Measurements from ENCODE around the gene PRKCSH.
A peak's percentile ranks its signal among the peaks of the same experiment; 100 is the strongest.

Gene PRKCSH

DNA sequence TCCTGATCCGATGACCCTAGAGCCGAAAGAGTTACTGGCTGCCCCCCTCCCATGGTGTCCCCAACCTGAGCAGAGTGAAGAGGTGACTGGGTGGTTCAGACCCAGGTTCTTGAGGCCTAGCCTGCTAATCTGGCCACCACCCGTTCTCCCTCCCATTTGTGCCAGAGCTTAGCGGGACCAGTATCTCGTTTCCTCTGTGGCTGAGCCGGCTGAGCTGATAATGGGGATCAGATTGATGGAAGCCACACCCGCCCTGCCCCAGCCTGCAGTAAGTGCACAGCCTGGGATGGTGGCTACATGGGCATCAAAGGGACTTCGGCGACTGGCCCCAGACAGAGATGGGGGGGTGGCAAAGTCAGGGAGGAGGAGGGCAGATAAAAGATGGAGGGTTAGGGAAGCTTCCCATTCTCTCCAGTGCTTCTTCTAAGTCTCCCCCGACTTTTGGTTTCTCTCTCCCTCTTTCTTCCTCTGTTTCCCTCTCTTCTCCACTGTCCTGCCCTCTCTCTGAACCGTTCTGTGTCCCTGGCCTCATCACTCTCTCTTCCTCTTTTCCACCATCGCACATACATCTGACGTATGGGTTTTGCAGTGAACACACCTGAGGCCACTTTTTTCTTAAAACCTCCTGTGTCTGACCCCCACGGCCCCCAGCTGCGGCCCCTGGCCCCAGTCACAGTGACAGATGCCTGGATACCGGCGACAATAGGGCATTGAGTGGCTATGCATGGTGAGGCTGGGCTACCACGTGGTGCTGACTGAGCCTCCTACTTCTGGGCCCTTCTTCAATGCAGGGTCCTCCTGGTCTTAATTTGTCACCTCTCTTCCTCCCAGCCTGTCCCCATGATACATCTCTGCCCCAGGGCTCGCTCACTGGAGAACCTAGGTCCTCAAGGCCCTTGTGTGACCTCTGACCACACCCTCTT, 43.0 kb downstream of the PRKCSH start:
- no peak for DNase-seq (ENCODE audit: low spot score)

DNA sequence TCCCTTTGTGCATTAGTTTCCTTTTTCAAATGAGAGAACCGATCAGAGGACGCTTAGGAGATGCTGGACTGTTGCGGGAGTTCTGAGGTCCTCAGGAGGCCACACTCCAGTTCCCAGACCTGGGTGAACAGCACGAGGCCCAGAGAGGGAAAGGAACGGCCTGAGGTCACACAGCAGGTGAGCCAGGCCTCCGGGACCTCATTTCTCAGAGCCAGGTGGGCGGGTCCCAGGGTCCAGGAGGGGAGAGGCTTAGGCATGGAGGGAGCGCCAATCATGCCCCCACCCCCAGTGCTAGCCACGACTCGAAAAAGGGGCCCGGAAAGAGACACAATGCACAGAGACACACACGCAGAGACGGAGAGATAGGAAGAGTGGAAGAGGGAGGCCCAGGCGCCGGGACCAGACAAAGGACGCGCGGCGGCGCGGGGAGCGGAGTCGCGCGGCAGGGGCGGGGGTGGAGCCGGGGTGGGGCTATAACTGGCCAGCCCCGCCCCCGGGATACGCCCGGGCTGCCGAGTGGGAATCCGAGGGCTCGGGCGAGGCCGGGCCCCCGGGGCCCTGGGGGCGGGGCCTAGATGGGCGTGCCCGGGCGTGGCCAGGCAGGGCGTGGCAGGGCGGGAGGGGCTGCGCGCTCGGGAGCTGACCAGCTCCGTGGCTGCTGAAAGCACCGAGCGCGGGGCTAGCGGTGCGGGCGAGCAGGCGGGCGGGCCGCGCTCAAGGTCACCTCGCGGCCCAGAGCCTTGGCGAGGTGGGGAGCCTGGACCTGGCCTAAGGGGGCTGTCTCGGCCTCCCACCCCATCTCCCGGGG, 43.9 kb downstream of the PRKCSH start:
- no peak for DNase-seq (ENCODE audit: low spot score)

DNA sequence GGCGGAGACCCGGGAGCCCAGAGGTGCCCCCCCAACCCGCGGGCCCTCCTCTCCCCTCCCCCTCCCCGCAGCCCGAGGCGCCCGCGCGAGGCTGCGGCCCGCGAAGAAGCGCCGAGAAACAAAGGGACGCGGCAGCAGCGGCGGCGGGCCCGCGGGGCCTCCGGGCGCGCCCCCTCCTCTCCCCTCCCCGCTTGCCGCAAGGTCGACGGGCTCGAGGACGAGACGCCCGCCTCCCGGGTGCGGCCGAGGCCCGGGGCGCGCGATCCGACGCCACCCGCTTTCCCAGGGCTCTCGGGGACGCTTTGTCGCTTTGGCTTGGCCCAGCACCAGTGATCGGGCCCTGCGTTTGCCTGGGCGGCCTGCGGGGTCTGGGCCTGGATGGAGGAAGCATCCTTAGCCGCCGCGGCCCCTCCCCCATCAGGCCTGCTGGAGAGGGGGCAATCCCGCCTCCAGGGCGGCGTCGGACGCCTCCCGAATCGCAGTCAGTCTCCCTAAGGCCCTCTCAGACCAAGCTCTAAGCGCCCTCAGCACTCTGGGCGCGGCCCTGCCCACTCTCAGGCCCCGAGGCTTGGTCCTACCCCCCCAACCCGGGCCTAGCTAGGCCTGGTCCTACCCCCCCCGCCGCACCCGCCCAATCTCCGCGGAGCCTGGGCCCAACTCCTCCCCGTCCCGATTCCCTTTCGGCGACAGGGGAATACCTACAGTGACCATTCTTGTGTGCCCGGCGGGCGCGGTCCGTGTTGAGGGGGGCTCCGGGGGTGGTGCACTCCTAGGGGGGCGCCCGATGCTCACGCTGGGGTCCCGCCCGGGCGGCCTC, 44.7 kb downstream of the PRKCSH start:
- DNase-seq (ENCODE audit: low spot score), result no peak

DNA sequence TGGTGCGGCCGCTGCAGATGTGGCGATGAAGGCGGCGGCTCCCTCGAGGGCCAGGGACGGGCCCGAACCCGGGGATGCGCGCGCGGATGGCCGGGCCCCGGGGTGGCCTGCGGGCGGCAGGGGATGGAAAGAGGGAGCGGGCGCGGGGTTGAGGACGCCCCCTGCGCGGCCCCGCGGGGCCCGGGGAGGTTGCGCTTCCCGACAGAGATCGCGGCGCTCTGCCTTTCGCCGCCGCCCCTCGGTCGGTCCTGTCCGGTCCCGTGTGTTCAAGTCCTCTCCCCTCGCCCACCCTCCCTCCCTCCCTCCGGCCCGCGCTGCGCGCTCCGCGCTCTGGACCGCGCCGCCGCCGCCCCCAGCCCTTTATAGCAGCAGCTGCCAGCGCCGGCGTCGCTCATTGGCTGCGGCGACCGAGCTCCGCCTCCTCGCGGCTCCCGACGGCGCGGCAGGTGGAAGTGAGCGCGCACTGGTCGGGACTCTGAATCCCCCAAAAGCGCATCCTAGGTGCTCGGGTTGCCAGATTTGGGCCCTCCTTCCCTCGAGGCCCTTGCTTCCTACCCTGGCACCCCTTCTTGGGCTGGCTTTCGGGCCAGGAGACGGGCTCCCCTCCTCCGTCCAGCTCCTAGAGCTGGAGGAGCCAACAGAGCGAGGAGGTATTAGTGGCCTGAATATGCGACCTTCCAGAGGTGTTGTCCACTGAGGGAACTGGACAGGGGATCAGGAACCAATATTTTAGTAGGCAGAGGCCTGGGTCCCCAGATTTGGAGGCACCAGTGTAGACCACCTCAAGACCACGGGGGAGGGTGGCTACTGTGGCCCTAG, 45.5 kb downstream of the PRKCSH start, which contains the start of gene ELAVL3:
TSS of gene ELAVL3 (minus strand) at position 332 of the 819 bp plus-strand sequence. CDS start 438 bp downstream, outside the sequence.
- no peak for DNase-seq (ENCODE audit: low spot score)

DNA sequence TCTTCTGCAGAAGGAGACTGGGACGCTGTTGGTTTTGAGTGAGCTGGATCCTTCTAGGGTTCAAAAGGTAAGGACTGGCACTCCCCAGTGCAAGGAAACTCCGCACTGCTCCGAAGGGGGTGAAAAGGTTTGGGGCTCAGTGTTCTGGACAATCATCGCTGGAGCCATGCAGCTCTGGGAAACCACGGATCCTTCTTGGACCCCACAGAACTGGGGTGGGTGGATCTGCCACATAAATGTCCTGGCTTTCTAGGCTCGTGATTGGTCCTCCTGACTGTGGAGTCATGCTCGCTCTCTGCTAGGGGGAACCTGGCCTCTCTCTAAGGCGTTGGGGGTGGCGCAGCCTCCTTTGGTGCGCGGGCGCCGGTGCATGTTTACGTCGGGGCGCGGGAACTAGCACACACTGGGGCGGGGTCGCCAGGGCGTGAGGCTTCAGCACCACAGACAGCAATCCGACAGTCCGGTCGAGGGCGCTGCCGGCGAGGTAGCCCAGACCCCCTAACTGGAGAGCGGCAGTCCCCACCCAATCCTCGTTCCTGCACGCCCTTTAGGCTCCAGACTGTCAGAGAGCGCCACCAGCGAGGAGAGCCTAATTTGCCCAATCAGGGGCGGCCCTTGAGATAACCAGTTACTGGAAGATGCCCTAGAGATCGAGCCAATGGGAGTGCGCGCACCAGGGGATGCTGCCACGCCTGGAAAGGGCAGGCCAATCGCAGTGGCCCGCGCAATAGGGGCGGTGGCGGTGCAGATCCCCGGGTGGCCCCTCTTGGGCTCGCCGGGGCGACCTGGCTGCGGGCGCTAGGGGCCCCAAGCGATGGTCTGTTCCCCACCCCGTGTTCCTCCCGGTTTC, 46.3 kb downstream of the PRKCSH start:
- DNase-seq (ENCODE audit: low spot score), result peak; percentile 64

DNA sequence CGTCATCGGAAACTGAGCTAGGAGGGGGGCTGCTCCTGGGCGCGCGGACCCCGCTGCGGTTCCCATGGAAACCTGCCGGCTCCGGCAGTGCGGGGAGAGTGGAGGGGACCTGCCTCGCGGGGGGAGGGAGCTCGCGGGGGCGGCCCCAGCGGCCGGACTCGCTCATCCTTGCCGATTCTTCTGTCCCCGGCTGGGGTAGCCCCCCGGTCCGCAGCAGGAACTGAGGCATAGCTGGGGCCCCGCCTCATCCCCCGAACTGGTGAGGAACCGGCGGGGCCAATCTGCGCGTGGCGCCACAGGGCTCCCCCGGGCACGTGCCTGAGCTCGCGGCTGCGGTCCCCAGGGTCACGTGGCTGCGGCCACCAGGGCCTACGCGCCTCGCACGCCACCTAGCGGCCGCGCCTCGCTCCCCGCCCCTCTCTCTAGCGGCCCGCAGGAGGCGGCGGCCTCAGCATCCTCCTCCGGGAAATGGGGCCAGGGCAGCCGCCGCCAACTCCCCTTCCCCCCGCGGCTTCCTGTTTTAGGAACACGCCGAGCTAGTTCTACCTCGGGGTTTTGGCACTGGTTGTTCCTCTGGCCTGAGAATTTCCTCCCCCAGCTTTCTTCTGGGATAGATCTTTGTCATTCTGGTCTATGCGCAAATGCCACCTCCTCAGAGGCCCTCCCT, 47.1 kb downstream of the PRKCSH start:
- peak; percentile 83 for DNase-seq (ENCODE audit: low spot score)

DNA sequence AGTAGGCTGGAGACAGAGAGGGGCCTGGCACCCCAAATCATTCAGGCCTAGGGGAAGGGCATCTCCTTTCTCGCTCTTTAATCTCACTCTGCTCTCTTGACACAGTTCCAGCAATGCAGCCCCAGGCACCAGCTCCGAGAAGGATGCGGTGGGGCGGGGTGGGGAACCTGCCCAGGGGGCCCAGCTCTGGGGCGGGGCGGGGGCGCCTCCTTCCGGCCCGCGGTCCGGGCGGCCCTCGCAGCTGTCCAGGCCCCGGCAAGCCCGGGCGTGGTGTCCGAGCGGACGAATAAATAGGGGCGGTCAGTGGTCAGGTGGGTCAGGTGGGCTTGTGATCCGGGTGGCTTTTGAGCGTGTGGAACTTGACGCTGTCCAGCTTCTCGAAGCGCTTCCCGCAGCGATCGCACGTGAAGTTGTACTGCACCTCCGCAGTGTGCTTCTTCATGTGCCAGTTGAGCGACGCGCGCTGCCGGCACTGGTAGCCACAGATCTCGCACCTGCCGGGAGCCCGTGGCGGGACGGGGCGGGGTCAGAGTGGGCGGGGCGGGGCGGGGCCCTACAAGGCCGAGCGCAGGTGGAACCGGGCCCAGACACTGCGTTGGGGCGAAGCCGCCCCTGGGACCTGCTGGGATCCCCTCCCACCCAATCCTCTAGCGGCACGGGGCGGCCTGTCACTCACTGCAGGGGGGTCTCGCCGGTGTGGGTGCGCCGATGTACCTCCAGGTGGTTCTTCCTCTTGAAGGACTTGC, 48.1 kb downstream of the PRKCSH start:
- no peak for DNase-seq (ENCODE audit: low spot score)

DNA sequence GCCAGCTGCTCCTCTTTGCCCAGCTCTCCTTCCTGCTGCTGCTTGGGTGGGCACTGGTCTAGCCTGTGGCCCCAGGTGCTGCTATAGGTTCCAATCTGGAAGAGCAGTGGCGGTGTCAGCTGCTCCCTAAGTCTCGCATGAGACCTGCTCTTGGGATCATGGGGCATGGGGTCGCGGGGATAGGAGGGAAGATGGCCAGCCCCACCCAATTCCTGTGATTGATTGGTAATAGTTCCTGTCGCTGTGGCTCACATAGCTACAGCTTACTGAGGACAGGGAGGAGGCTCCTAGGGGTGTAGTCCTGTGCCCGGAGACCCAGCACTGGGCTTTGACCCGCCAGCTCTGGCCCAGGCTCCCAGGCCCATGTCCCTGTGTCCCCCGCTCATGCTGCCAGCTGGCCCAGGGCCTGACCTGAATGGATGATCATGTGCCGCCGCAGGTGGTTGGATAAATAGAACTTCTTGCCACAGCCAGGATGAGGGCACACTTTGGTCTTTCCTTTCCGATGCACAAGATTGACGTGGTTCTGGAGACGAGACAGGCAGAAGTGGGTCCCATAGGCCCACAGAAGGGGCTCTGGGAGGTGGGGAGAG, 49.9 kb downstream of the PRKCSH start:
- DNase-seq (ENCODE audit: low spot score), result no peak

DNA sequence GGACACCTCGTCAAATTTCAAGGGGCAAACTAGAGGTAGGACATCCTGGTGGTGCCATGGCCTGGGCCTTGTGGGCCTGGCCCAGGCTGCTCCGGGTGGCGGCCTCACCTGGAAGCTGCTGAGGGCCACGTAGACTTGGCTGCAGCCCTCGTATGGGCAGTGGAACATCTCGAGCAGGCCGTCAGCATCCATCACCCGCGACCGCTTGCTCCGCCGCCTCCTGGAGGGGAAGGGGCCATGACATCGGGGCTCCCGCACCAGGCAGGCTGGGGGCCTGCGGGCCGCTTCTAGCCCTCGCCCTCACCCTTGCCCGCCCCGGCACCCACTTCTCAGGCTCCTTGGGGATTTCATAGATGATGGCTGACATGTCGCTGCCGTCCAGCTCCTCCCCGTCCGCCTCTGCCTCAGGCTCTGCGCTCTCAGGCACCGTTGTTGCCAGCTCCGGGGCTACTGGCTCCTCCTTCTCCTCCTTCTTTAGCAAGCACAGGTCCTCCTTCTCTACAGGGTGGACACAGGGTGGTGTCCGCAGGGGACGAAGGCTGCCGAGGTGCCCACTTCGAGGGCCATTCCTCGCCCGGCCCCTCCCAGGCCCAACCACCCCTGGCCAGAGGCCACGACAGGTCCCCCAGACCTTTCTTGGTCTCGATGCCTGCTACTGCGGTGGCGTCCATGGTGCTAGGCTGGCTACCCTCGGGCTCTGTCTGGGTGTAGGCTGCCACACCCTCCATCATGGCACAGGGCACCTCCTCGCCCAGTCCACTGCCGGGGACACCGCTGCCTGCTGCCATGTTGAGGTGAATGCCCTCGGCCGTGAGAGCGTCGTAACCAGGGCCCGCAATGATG, 51.4 kb downstream of the PRKCSH start:
- no peak for DNase-seq (ENCODE audit: low spot score)

DNA sequence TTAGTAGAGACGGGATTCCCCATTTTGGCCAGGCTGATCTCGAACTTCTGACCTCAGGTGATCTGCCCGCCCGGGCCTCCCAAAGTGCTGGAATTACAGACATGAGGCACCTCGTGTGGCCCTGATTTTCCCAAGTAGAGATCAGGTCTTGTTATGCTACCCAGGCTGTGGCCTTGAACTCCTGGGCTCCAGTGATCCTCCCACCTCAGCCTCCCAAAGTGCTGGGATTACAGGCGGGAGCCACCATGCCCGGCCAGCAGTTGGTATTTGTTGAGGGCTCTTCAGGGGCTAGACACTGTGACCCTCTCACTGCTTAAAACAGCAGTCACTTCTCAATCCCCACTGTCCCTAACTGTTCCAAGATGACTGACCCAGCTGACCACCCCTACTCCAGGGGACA, 53.9 kb downstream of the PRKCSH start:
- no peak for DNase-seq (ENCODE audit: low spot score)

DNA sequence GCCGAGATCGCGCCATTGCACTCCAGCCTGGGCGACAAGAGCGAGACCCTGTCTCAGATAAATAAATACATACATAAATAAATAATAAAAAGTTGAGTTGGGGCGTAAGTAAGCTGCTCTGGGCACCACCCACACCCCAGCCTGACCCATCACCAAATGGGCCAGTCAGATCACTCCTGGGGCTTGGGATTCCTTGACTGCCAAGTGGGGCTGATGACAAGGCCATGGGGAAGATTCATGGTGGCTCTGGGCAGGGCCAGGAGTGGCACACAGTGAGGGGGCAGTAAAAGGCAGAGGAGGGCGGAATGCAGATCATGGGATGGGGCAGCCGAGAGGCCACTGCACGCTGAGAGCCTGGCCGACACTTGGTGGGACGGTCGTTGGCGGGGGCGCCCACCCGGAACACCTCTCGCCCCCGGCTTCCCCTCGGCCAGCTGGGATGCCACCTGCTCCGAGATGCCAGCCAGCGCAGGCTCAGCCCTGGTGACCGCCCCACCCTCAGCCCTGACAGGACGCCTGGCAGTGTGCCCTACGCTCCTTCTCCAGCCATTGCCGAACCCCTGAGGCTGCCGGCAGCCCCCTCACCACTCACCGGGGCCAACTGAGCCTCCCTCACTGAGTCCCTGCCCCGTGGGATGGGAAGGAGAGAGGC, 59.3 kb downstream of the PRKCSH start:
- DNase-seq (ENCODE audit: low spot score), result no peak

DNA sequence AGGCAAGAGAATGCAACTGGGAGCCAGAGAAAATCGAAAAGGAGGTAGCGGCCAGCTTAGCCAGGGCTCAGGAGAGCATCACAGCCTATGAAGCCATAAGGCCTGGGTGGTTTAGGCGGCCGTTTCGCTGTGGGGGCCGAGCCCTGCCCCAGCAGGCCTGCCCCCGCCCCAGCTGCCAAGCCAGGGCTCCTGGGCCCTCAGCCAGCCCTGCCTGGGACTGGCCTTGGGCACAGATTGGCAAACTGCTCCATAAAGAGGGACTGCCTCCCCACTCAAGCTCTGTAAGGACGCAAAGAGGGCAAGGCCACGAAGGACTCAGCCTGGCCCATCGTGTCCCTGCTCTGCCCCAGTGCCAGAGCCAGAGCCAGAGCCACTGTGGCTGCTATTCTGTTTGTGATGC, 60.0 kb downstream of the PRKCSH start:
- DNase-seq (ENCODE audit: low spot score), result no peak

DNA sequence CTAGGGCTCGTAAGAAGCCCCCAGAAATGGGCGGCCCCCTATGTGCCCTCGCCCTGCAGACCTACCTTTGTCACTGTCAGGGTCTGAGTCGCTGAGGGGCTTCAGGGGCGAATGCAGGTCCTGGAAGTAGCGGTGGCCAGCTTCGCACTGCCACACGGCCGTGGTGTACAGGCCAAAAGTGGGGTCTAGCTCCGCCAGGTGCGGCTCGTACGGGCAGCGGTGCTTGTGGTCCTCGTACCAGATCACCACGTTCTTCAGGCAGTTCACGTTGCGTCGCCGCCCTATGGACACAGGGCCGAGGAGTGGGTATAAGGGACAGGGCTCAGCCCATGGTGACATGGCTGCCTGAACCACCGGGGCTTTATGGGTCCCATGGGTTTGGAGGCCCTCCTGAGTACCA, 60.5 kb downstream of the PRKCSH start:
- DNase-seq (ENCODE audit: low spot score), result no peak

DNA sequence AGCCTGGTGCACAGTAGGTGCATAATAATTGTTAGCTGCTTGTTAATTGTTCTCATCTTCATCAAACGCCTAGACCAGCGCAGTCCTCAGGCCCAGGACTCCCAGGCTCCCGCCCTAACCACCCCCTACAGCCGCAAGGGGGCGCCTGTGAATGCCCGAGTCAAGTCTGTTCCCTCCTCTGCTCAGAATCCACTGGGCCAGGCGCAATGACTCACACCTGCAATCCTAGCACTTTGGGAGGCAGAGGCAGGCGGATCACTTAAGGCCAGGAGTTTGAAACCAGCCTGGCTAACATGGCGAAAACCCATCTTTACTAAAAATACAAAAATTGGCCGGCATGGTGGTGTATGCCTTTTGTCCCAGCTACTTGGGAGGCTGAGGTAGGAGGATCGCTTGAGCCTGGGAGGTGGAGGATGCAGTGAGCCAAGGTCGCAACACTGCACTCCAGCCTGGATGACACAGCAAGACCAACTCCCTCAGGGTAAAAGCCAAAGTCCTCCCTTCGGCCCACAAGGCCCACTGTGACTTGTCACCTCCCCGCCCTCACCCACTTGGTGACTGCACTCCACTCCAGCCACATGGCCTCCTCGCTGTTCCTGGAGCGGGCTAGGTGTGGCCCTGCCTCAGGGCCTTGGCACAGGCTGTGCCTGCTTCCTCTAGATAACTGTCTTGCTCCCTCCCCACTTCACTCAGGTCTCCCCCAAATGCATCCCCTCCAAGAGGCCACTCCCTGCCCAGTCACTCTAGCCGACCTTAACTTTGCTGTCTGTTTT, 61.1 kb downstream of the PRKCSH start:
- DNase-seq (ENCODE audit: low spot score), result peak; percentile 57

DNA sequence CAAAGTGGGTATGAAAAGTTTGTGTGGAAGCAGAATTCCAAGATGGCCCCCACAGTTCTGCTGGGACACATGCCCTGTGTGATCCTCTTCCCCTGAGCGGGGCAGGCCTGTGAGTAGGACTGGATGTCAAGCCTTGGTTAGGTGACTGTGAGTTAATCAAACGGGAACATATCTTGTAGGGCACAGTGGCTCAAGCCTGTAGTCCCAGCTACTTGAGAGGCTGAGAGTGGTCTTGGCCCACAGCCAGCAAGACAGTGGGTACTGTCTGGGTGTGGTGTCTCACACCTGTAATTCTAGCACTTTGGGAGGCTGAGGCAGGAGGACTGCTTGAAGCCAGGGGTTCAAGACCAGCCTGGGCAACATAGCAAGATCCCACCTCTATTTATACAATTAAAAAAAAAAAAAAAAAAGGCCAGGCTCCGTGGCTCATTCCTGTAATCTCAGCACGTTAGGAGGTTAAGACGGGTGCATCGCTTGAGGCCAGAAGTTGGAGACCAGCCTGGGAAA, 63.8 kb downstream of the PRKCSH start:
- no peak for DNase-seq (ENCODE audit: low spot score)

DNA sequence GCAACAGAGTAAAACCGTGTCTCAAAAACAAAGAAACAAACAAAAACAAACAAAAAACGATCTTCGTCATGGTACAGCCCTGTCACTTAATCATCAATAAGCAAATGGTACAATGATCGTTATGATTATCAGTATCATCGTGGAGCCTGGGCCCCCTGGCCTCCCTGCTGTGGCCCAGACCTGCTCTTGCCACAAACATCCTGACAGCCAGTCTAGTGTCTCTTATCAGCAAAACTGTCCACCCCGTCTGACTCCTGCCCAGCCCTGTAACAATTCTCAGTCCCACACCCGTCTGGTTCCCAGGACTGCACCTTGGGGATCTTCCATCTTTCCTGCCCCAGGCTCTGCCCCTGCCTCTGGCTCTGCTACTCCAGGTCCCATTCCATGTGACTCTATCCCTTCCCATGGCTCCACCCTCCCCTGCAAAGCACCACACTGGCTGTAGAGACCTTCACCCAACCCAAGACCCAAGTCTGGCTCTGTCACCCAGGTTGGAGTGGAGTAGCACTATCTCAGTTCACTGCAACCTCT, 64.5 kb downstream of the PRKCSH start:
- no peak for DNase-seq (ENCODE audit: low spot score)
